Astrocyte (in vitro differentiated cells and primary cell): Measurements from ENCODE around the gene SLC8A2. TPM values are rescaled to one million over a fixed set of nuclear protein-coding genes. Genes with fewer than 3 reads are reported as not detected.

Experiments
- DNase-seq: peaks from one replicate; pipeline ENCODE4 v3.0.0-alpha.2; 2010; ENCODE audit warnings: low read depth
- FAIRE-seq: peaks from 2 replicates; lab custom pipeline; 2011; peaks lifted over from hg19 to GRCh38; lab: Jason Lieb, UNC
- H2AFZ ChIP-seq: 2 replicates; pipeline ENCODE4 v1.6.0; 2012; ENCODE audit warnings: low read depth, low read length, inconsistent platforms
- H3K27ac ChIP-seq: 2 replicates; pipeline ENCODE4 v1.5.1; 2011; ENCODE audit warnings: low read depth, low read length, inconsistent platforms
- H3K27me3 ChIP-seq: 2 replicates; pipeline ENCODE4 v1.6.0; 2011; ENCODE audit warnings: low read length, inconsistent platforms; ENCODE audit not compliant: insufficient read depth
- H3K36me3 ChIP-seq: 2 replicates; pipeline ENCODE4 v1.5.1; 2011; ENCODE audit warnings: low read length, inconsistent platforms; ENCODE audit not compliant: insufficient read depth
- H3K4me1 ChIP-seq: 2 replicates; pipeline ENCODE4 v1.5.1; 2011; ENCODE audit warnings: low read length, inconsistent platforms; ENCODE audit not compliant: insufficient read depth
- H3K4me2 ChIP-seq: 2 replicates; pipeline ENCODE4 v1.6.0; 2012; ENCODE audit warnings: low read length, inconsistent platforms
- H3K4me3 ChIP-seq: 2 replicates; pipeline ENCODE4 v1.5.1; 2011; ENCODE audit warnings: low read depth, mild to moderate bottlenecking, low read length, inconsistent platforms; ENCODE audit not compliant: insufficient read depth
- H3K79me2 ChIP-seq: 2 replicates; pipeline ENCODE4 v1.6.0; 2012; ENCODE audit warnings: mild to moderate bottlenecking, low read length, inconsistent platforms; ENCODE audit not compliant: insufficient read depth
- H3K9ac ChIP-seq: 2 replicates; pipeline ENCODE4 v1.6.0; 2012; ENCODE audit warnings: mild to moderate bottlenecking, low read length, inconsistent platforms
- H3K9me3 ChIP-seq: 2 replicates; pipeline ENCODE4 v1.5.1; 2012; ENCODE audit warnings: low read depth, mild to moderate bottlenecking, low read length, inconsistent platforms; ENCODE audit not compliant: insufficient read depth
- H4K20me1 ChIP-seq: 2 replicates; pipeline ENCODE4 v1.6.0; 2012; ENCODE audit warnings: low read length, inconsistent platforms; ENCODE audit not compliant: insufficient read depth
- H3K27ac Mint-ChIP-seq: one replicate; pipeline ENCODE4 v1.8.0; 2021; ENCODE audit warnings: mild to moderate bottlenecking, mixed read lengths; ENCODE audit not compliant: unreplicated experiment
- H3K27me3 Mint-ChIP-seq: one replicate; pipeline ENCODE4 v1.8.0; 2021; ENCODE audit warnings: low read depth, mixed read lengths; ENCODE audit not compliant: unreplicated experiment
- H3K36me3 Mint-ChIP-seq: one replicate; pipeline ENCODE4 v1.8.0; 2021; ENCODE audit warnings: low read depth, mixed read lengths; ENCODE audit not compliant: unreplicated experiment
- H3K4me1 Mint-ChIP-seq: one replicate; pipeline ENCODE4 v1.8.0; 2021; ENCODE audit warnings: low read depth, mixed read lengths; ENCODE audit not compliant: unreplicated experiment
- H3K4me3 Mint-ChIP-seq: one replicate; pipeline ENCODE4 v1.8.0; 2021; ENCODE audit warnings: mild to moderate bottlenecking, moderate library complexity, mixed read lengths; ENCODE audit not compliant: unreplicated experiment
- H3K9me3 Mint-ChIP-seq: one replicate; pipeline ENCODE4 v1.8.0; 2021; ENCODE audit warnings: mild to moderate bottlenecking, mixed read lengths; ENCODE audit not compliant: unreplicated experiment
- EZH2 ChIP-seq: IDR thresholded peaks from 2 replicates; pipeline ENCODE4 v1.6.1; 2012; ENCODE audit warnings: mild to moderate bottlenecking, low read length, inconsistent platforms; ENCODE audit not compliant: insufficient read depth
- total RNA-seq: library from RNA; stranded (reverse); gene quantifications from 2 replicates; pipeline ENCODE4 v1.2.1, GENCODE V29; 2021
- TF ChIP-seq, protein P1 (sequence below): IDR thresholded peaks from 2 replicates; pipeline ENCODE4 v1.5.1; 2011; ENCODE audit warnings: low read depth, mild to moderate bottlenecking, inconsistent platforms, low read length, moderate library complexity; ENCODE audit not compliant: insufficient read depth

The SLC8A2 gene
- total RNA-seq, 1 donor from 2014 or later: 3.3 TPM

DNA sequence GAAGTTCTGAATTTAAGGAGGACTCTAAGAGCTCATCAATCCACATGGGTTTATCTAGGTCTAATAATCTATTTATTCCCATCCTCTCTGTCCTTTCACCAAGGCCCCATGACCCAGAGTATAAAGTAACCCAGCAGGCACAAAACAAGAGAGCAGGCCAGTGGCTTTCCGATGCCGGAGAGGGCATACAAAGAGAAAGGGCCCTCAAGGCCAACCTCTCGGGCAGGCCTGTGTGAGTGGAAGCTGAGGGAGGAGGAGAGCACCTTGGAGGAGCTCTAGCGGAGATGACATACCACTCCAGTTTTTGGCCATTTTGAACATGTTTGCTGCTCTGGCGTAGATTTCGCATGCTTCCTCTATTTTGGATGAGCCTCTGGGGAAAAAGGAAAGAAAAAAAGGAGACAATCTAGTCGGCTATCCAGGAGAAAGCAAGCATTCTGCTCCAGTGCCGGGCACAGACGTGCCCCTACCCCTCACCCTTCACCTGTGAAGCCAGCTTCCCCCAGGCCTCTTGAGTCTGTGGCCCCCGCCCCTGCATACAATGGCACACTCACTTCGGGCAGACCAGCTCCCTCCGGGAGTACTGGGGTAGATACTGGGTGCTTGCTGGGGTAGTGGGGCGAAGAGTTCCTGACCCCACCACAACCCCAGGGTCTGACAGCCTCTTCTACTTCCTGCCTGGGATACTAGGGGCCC is 31.6 kb upstream of the SLC8A2 start:
- FAIRE-seq (no peak), DNase-seq (no peak)
- H3K4me3 ChIP-seq: no peak overlapping the region
- H3K27ac ChIP-seq: no peak overlapping the region
- no peaks in the 10 kb centered on the region for H3K4me1 ChIP-seq
- H3K4me2 ChIP-seq: no peak overlapping the region
- no peak overlapping the region for H3K27ac Mint-ChIP-seq
- H3K4me1 Mint-ChIP-seq: peaks cover 17% of the 10 kb centered on the region
- no peak overlapping the region for H2AFZ ChIP-seq
- peaks cover 7% of the 10 kb centered on the region for H3K36me3 ChIP-seq
- no peak for TF ChIP-seq EZH2
- TF ChIP-seq, protein P1, sequence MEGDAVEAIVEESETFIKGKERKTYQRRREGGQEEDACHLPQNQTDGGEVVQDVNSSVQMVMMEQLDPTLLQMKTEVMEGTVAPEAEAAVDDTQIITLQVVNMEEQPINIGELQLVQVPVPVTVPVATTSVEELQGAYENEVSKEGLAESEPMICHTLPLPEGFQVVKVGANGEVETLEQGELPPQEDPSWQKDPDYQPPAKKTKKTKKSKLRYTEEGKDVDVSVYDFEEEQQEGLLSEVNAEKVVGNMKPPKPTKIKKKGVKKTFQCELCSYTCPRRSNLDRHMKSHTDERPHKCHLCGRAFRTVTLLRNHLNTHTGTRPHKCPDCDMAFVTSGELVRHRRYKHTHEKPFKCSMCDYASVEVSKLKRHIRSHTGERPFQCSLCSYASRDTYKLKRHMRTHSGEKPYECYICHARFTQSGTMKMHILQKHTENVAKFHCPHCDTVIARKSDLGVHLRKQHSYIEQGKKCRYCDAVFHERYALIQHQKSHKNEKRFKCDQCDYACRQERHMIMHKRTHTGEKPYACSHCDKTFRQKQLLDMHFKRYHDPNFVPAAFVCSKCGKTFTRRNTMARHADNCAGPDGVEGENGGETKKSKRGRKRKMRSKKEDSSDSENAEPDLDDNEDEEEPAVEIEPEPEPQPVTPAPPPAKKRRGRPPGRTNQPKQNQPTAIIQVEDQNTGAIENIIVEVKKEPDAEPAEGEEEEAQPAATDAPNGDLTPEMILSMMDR: no peak
- peaks cover 85% of the 10 kb centered on the region for H4K20me1 ChIP-seq
- H3K4me3 Mint-ChIP-seq: no peak overlapping the region
- H3K27me3 ChIP-seq: no peaks in the 10 kb centered on the region
- H3K9me3 Mint-ChIP-seq: no peaks in the 10 kb centered on the region
- no peaks in the 10 kb centered on the region for H3K27me3 Mint-ChIP-seq
- peaks cover 13% of the 10 kb centered on the region for H3K36me3 Mint-ChIP-seq
- H3K9ac ChIP-seq: no peak overlapping the region
- H3K9me3 ChIP-seq: no peaks in the 10 kb centered on the region
- peaks cover 45% of the 10 kb centered on the region for H3K79me2 ChIP-seq

DNA sequence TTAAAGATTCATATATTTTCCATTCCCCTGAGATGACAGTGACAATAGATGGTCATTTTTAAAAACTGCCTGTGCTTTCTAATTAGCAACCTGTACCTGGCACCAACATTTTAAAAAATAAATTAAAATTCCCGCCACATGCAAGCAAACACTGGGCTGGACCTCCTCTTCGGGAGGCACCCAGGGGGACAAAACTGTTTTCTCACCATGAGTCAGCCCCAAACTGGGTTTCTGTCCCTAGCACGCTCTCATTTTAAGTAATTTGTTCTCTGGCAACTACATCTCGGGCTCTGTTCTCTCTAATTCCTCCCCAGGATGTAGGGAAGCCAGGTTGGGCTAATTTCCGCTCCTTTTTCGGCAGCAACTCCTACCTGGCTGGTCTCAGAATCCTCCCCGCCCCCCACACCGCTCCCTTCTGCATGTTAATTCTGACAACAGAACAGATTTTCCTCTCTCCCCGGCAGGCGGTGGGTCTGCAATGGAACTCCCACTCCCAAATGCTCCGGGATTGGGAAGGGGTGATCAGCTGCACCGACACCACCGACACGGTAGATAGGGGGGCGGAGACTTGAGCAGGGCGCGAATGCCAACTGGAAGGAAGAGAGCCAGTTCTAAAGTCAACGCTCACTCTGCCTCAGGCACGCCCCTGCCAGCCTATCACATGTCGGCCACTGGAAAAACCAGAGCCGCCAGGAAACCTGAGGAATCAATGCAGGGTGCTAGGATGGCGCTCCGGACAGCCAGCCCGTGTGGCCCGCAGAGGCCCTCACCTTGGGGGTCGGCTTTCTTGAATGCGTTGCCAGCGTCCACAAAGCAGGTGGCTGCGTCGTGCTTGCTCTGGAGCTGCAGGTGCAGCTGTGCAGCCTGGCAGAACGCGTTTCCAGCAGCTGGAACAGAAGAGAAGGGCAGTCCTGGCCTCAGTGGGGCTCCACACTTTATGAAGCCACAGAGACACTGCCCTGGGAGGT is 28.5 kb upstream of the SLC8A2 start:
- DNase-seq: no peak
- no peak for FAIRE-seq
- Histone ChIP-seq H4K20me1 (peaks cover 82% of the 10 kb centered on the region), H3K9me3 (no peaks in the 10 kb centered on the region), H3K27ac (no peak overlapping the region), H3K27me3 (no peaks in the 10 kb centered on the region), H3K4me3 (no peak overlapping the region), H3K79me2 (peaks cover 18% of the 10 kb centered on the region), H2AFZ (no peak overlapping the region), H3K4me2 (no peak overlapping the region), H3K36me3 (peaks cover 7% of the 10 kb centered on the region), H3K9ac (no peak overlapping the region), H3K4me1 (no peaks in the 10 kb centered on the region)
- Mint-ChIP-seq H3K27me3 (no peaks in the 10 kb centered on the region), H3K4me3 (no peak overlapping the region), H3K4me1 (peaks cover 6% of the 10 kb centered on the region), H3K9me3 (no peaks in the 10 kb centered on the region), H3K36me3 (peaks cover 20% of the 10 kb centered on the region), H3K27ac (no peak overlapping the region)
- TF ChIP-seq EZH2: no peak
- TF ChIP-seq, protein P1: no peak
